Neural cell (in vitro differentiated cells): Measurements from ENCODE around the gene APP.

ENCODE experiments used
- EP300 ChIP-seq: fragments of 450-650 bp; conservative IDR thresholded peaks from 2 replicates; pipeline ENCODE4 v1.6.1; 2014; ENCODE audit warnings: antibody characterized with exemption, mild to moderate bottlenecking, moderate library complexity; ENCODE audit not compliant: poor library complexity, severe bottlenecking
- EZH2 ChIP-seq: fragments of 200-600, 300-800 bp; shearing (Covaris generic), sonication (generic); IDR thresholded peaks from 2 replicates; pipeline ENCODE4 v1.6.1; 2014; ENCODE audit warnings: antibody characterized with exemption, low read length, borderline replicate concordance, mild to moderate bottlenecking; ENCODE audit not compliant: insufficient read depth, poor library complexity, severe bottlenecking
- MXI1 ChIP-seq: fragments of 450-650 bp; conservative IDR thresholded peaks from 2 replicates; pipeline ENCODE4 v1.6.1; 2014; ENCODE audit warnings: antibody characterized with exemption, mild to moderate bottlenecking; ENCODE audit not compliant: poor library complexity, severe bottlenecking
- POLR2AphosphoS5 ChIP-seq: IDR thresholded peaks from 2 replicates; pipeline ENCODE4 v1.6.1; 2012
- RAD21 ChIP-seq: fragments of 450-650 bp; conservative IDR thresholded peaks from 2 replicates; pipeline ENCODE4 v1.6.1; 2014; ENCODE audit warnings: antibody characterized with exemption, mild to moderate bottlenecking, moderate library complexity
- SMC3 ChIP-seq: fragments of 450-650 bp; conservative IDR thresholded peaks from 2 replicates; pipeline ENCODE4 v1.6.1; 2014; ENCODE audit warnings: antibody characterized with exemption, mild to moderate bottlenecking, moderate library complexity; ENCODE audit not compliant: poor library complexity
- TAF1 ChIP-seq: IDR thresholded peaks from 2 replicates; pipeline ENCODE4 v1.6.1; 2012; ENCODE audit warnings: low read depth
- TF ChIP-seq, protein P1 (sequence below): fragments of 450-650 bp; IDR thresholded peaks from 2 replicates; pipeline ENCODE4 v1.5.1; 2014; ENCODE audit warnings: antibody characterized with exemption, mild to moderate bottlenecking, moderate library complexity; ENCODE audit not compliant: poor library complexity, severe bottlenecking

DNA sequence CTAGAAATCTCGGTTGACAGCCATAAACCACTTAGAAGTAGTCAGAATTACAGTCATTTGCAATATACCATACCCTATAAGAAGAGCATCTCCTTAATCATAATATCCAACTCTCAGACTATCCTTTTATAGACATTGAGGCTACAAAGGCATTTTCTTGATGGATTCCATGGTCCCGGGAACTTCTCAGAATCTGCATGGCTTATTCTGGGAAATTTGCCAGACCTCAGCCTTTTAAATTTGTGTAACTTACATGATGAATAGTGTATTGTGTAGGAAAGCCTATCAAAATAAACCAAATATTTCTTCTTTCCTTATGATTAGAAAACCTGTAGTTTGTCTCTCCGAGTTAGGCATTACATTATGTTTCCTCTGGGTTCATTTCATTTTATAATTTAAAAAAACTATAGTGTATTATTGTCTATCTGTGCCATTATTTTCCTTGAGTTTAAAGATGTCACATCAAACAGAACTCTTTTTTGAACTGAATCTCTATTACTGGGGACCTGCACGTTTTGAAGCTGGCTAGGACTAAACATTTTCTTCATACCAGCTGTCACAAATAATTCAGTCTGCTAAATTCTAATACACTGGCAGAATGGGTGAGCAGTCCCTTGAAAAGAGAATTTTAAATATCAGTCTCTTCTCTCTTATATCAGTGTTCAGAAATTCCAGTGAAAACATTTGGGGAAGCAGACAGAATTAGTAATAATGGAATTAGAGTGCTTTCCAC lies 332.9 kb downstream of the APP start:
- TF ChIP-seq, protein P1, sequence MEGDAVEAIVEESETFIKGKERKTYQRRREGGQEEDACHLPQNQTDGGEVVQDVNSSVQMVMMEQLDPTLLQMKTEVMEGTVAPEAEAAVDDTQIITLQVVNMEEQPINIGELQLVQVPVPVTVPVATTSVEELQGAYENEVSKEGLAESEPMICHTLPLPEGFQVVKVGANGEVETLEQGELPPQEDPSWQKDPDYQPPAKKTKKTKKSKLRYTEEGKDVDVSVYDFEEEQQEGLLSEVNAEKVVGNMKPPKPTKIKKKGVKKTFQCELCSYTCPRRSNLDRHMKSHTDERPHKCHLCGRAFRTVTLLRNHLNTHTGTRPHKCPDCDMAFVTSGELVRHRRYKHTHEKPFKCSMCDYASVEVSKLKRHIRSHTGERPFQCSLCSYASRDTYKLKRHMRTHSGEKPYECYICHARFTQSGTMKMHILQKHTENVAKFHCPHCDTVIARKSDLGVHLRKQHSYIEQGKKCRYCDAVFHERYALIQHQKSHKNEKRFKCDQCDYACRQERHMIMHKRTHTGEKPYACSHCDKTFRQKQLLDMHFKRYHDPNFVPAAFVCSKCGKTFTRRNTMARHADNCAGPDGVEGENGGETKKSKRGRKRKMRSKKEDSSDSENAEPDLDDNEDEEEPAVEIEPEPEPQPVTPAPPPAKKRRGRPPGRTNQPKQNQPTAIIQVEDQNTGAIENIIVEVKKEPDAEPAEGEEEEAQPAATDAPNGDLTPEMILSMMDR: no peak
- TF ChIP-seq POLR2AphosphoS5: no peak
- TF ChIP-seq TAF1: no peak
- TF ChIP-seq EP300: no peak
- no peak for TF ChIP-seq MXI1
- TF ChIP-seq EZH2: no peak
- TF ChIP-seq SMC3: no peak
- no peak for TF ChIP-seq RAD21
